ENCODE results near the gene ZNF74.
"Not testable (repeated sequence)": the region's sequence is repeated elsewhere in the genome, so short reads cannot be mapped to it uniquely, and the experiment has no call there.

ZNF74 gene

DNA sequence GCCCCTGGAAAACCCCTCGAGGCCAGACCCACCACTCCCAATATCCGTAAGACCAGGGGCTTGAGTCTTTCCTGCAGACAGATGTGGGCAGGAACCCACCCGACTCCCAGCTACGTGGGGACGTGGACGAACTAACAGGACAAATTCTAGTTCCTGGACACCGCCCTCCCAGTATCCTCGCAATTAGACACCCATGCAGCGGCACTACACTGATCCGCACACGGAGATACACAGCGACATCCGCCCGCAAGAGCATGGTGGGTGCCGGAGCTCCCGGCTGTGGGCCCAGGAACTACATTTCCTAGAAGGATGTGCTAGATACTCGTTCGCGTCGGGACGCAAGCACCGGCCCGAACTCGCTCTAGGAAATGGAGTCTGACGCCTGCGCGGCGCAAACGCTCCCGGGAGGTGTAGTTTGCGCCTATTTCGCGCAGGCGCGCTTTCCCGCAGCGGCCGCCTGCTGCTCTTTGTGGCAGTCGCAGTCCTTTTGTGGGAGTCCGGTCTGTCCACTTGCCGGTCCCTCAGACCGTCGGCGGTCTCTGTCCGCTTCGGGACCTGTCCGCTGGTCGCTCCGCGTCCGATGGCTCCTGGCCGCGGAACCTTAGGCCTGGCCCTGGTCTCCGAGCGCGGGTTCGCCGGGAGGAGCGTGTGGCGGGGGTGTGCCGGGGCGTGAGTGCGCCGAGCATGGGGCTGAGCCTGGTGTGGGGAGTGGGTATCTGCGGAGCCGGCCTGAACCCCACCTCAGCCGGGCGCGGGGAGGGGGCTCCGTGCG is at the start of gene ZNF74:
ZNF74 (plus strand) TSS at position 447 of the 772 bp plus-strand sequence. CDS start 478 bp downstream, outside the sequence.
- DNase-seq: peak; percentile 88

DNA sequence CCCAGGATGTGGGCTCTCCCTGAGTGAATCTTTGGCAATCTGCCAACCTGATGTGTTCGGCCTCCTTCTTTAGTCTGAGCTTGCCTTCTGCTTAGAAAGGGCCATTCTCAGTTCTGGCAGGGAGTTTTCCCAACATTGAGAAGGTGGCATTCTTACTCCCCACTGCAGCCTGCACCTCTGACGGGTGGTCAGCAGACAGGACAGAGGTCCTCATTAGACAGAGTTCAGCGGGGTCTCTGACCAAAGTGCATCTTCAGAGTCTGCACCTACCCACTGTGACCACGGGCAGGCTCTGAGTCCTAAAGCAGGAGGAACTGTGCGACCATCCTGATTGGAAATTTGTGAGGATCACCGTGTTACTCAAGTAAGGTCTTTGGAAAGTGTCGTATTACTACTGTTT is 47.4 kb upstream of the ZNF74 start:
- not testable (repeated sequence) for DNase-seq

DNA sequence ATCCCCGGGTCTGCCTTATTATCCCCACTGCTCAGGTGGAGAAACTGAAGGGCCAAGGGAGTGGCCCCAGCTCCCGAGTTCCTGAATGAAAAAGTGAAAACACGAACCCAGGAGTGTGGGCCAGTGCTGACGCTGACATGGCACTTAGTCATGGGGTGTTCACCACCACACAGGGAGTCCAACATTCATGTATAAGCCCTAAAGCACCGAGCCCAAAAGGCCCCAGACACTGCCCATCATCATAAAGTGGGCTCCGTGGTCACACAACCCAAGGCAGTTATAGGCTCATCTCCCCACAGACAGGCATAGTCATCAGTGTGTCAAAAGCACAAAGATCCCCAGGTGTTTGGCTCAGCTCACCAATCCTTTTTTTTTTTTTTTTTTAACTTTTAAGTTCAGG is 41.4 kb upstream of the ZNF74 start:
- DNase-seq: not testable (repeated sequence)

- no peak for DNase-seq
Observed at GRCh38 chr22:20354238-20354975, 39.5 kb upstream of the ZNF74 start.

DNA sequence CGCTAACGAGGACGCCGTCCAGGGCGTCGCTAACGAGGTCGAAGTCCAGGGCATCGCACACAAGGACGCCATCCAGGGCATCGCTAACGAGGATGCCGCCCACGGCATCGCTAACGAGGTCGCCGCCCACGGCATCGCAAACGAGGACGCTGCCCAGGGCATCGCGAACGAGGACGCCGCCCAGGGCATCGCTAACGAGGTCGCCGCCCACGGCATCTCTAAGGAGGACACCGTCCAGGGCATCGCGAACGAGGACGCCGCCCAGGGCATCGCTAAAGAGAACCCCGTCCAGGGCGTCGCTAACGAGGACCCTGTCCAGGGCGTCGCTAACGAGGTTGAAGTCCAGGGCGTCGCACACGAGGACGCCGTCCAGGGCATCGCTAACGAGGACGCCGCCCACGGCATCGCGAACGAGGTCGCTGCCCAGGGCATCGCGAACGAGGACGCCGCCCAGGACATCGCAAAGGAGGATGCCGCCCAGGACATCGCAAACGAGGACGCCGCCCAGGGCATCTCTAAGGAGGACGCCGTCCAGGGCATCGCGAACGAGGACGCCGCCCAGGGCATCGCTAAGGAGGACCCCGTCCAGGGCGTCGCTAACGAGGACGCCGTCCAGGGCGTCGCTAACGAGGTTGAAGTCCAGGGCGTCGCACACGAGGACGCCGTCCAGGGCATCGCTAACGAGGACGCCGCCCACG is 37.9 kb upstream of the ZNF74 start:
- not testable (repeated sequence) for DNase-seq

DNA sequence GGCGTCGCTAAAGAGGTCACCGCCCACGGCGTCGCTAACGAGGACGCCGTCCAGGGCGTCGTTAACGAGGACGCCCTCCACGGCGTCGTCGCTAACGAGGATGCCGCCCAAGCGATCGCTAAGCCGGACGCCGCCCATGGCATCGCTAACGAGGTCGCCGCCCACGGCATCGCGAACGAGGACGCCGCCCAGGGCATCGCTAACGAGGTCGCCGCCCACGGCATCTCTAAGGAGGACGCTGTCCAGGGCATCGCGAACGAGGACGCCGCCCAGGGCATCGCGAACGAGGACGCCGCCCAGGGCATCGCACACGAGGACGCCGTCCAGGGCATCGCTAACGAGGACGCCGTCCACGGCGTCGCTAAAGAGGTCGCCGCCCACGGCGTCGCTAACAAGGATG is 37.0 kb upstream of the ZNF74 start:
- not testable (repeated sequence) for DNase-seq

GRCh38 chr22:20357967-20358366 is 36.0 kb upstream of the ZNF74 start:
- not testable (repeated sequence) for DNase-seq

DNA sequence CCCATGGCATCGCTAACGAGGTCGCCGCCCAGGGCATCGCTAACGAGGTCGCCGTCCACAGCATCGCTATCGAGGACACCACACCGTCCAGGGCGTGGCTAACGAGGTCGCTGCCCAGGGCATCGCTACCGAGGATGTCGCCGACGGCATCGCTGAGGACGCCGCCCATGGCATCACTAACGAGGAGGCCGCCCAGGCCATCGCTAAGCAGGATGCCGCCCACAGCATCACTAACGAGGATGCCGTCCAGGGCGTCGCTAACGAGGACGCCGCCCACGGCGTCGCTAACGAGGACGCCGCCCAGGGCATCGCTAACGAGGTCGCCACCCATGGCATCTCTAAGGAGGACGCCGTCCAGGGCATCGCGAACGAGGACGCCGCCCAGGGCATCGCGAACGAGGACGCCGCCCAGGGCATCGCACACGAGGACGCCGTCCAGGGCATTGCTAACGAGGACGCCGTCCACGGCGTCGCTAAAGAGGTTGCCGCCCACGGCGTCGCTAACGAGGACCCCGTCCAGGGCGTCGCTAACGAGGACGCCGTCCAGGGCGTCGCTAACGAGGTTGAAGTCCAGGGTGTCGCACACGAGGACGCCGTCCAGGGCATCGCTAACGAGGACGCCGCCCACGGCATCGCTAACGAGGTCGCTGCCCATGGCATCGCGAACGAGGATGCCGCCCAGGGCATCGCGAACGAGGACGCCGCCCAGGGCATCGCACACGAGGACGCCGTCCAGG is 35.3 kb upstream of the ZNF74 start:
- not testable (repeated sequence) for DNase-seq

GRCh38 chr22:20360261-20360660 is 33.7 kb upstream of the ZNF74 start:
- not testable (repeated sequence) for DNase-seq

GRCh38 chr22:20360866-20361751 is 32.8 kb upstream of the ZNF74 start:
- not testable (repeated sequence) for DNase-seq

DNA sequence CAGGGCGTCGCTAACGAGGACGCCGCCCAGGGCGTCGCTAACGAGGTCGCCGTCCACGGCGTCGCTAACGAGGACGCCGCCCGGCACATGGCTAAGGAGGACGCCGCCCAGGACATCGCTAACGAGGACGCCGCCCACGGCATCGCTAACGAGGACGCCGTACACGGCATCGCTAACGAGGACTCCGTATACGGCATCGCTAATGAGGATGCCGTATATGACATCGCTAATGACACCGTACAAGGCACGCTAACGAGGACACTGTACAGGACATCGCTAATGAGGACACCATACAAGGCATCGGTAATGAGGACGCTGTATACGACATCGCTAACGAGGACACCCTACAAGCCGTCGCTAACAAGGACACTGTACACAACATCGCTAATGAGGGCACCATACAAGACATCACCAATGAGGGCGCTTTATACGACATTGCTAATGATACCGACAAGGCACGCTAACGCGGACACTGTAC is 32.2 kb upstream of the ZNF74 start:
- DNase-seq: not testable (repeated sequence)

GRCh38 chr22:20362403-20362802 is 31.5 kb upstream of the ZNF74 start:
- DNase-seq: not testable (repeated sequence)

DNA sequence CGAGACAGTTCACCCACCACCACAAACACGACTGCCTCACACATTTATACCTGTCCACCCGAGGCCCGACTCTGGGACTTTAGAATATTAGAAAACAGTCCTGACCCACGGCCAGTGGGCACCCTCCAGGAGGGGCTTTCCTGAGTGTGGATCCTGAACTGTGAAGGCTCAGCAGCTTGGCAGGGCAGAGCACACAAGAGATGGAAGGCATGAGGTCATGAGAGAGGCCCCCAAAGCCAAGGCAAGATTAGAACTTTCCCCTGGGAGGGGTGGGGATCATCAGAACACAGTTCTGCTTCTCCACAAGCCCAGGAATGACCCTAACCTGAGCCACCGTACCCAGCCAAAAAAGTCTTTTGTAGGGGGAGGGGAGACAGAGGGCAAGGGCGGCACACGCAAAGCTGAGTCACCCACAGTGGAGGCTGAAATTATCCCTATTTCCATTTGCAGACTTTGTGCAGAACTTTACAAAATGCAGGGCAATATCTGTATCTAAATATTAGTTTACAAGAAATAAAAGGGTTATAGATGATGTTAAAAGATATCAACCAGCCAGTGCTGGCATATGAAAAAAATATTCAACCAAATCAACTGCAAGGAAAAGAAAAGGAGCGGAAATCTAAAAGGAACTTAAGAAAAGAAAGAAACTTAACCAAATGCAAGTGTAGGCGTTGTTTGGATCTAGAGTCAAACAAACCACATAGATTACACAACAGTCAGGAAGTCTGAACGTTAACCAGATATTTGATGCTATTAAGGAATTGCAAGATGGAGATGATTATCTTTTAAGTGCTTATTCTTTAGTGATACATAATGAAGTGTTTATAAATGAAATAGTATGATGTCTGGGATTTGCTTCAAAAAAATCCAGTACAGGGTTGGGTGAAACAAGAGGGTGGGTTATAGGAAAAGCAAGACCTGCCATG is 29.4 kb upstream of the ZNF74 start:
- not testable (repeated sequence) for DNase-seq

- DNase-seq: not testable (repeated sequence)
Observed at GRCh38 chr22:20366841-20367240, 27.1 kb upstream of the ZNF74 start.

GRCh38 chr22:20368875-20369274 is 25.1 kb upstream of the ZNF74 start:
- not testable (repeated sequence) for DNase-seq

- DNase-seq: not testable (repeated sequence)
Observed at GRCh38 chr22:20371687-20372086, 22.3 kb upstream of the ZNF74 start.

- DNase-seq: not testable (repeated sequence)
Observed at GRCh38 chr22:20372406-20372854, 21.5 kb upstream of the ZNF74 start.

- DNase-seq: not testable (repeated sequence)
Observed at GRCh38 chr22:20373195-20373706, 20.7 kb upstream of the ZNF74 start.

DNA sequence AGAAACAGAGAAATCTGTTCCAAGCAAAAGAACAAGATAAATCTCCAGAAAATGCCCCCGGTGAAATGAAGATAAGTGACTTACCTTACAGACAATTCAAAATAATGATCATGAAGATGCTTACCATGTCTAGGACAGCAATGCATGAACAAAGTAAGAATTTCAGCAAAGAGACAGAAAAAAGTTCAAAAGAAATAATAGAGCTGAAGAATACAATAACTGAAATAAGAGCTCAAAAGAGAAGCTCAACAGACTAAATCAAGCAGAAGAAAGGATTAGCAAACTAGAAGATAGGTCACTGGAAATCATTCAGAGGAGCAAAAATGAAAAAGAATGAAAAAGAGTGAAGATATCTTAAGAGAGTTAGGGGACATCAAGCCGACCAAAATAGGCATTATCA is 19.8 kb upstream of the ZNF74 start:
- DNase-seq: not testable (repeated sequence)

GRCh38 chr22:20376281-20376680 is 17.7 kb upstream of the ZNF74 start:
- not testable (repeated sequence) for DNase-seq
